Stimulated activated naive CD4-positive, alpha-beta T cell (primary cell): Measurements from ENCODE around the gene ZNF622.
"Not testable (repeated sequence)": the region's sequence is repeated elsewhere in the genome, so short reads cannot be mapped to it uniquely, and the experiment has no call there.

Experiments used
- DNase-seq, 6 experiments: peaks; one replicate each; lab custom pipeline; 2025; lab: John Stamatoyannopoulos, UW

Gene ZNF622

DNA sequence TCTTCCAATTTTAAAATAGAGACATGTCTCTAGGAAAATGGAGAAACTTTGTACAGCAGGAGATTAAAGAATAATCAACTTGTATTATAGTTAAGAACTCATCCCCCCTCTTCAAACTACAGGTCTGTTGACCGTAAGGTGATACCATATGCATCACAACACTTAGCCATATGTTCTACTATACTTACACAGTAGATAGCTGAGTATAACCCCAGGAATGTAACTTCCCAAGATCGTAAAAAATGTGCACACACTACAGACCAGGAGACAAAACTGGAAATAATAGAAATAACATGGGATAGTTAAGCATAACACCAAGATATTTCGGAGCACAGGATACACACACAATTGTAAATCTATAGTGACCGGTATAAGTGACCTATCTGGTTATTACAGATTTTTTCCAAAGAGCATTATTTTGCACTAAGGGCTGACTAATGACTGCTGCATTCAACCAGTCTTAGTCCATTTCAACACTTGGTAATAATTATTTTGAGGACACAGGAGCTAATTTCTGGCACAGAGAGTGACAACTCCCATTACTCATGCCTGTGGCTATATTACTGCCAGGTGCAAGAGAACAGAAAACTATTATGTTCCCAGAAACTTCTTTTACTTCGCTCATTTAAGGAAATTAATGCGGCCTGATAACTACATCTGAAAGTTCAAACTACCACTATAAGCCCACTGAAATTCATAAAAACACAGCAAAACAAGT, 15.4 kb upstream of the ZNF622 start:
- no peak for DNase-seq

DNA sequence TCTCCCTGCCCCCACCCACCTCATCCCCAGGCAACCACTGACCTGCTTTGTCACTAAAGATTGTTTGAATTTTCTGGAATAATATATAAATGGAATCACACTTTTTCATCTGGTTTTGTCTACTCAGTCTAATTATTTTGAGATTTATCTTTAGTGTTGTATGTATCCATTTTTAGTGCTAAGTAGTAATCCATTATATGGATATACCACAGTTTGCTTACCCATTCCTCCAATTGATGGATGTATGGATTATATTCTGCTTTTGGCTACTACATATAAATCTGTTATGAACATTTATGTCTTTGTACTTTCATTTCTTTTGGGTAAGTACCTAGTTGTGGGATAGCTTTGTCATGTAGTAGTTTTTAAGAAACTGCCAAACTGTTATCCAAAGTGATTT, 14.5 kb upstream of the ZNF622 start:
- no peak for DNase-seq

- no peak for DNase-seq
Observed at GRCh38 chr5:16477541-16477940, 11.9 kb upstream of the ZNF622 start.

- not testable (repeated sequence) for DNase-seq
Observed at GRCh38 chr5:16476417-16476816, 10.8 kb upstream of the ZNF622 start.

- no peak for DNase-seq
Observed at GRCh38 chr5:16471387-16471786, 5.8 kb upstream of the ZNF622 start.

GRCh38 chr5:16467363-16468219, 2.0 kb upstream of the ZNF622 start:
- no peak for DNase-seq

DNA sequence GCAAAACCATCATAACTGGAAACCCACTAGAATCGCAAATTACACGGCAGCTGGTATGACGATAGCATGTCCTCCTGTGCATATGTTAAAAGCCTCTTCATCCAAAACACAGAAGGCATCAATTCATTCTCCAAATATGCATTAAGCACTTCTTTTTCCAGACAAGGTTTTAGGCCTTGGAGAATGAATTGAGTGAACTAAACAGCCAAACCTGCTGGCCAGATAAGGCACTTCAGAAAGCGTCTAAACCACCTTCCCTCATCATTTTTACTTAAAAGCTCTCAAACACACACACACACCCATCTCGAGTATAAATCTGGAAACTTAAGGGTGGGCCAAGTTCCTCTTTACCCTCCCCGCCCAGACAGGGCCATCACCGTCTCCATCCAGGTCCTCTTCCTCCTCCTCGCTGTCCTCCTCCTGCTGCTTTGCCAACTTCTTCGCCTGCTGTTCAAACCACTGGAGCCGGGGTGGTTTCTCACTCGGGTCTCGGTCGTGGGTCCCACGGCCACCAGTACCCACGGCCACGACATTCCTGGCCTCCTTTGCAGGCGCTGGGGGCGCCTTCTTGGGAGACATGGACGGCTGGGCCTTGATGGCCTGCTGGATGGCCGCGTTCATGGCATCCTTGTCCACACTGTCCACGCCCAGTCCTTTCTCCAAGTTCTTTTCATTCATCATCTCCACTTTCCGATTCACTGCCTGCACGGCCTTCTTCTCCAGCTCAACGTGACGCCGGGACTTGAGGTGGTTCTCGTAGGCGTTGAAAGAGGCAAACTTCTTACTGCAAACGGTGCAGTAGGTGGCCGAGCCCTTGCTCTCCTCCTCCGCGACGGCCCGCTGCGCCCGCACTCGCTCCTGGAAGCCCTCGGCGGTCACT, 696 bp downstream of the ZNF622 start:
- no peak for DNase-seq

GRCh38 chr5:16464231-16464630, 1.4 kb downstream of the ZNF622 start:
- peak in 1 of 6 experiments; percentile 2 for DNase-seq

DNA sequence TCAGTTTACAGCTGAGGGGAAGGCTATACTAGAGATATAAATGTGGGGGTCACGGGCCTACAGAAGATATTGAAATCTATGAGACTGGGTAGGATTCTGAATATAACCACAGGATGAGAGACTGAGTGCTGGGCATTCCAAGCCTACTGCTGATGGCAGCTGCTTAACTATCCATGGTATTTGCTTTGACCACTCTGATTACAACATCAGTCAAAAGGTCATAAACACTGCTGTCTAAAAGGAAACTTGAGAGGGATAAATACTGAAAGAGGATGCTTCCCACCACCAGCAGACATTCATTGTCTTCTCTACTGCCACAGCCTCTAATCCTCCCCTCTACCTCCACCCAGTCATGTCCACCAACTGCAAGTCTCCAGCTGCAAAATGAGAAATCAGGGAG, 3.8 kb downstream of the ZNF622 start:
- DNase-seq, result no peak

GRCh38 chr5:16461026-16461425, 4.6 kb downstream of the ZNF622 start:
- no peak for DNase-seq

GRCh38 chr5:16459451-16459850, 6.1 kb downstream of the ZNF622 start:
- no peak for DNase-seq

DNA sequence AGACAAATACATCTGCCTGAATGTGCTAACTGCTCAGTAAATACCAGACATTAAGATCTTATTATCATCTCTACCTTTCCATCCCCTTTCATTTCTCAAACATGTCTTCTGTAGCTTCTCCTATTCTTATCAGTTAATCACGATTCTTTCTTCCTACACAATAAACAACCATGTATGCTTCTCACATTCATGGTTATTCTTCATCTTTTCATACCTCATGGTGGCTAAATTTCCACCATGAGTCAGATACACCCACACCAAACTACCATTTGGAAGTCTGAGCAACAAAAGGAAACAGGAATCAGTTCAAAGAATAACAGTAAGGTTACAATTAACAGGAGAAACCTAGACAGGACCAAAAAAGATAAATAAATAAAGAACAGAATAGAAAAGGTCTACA, 7.7 kb downstream of the ZNF622 start:
- no peak for DNase-seq

DNA sequence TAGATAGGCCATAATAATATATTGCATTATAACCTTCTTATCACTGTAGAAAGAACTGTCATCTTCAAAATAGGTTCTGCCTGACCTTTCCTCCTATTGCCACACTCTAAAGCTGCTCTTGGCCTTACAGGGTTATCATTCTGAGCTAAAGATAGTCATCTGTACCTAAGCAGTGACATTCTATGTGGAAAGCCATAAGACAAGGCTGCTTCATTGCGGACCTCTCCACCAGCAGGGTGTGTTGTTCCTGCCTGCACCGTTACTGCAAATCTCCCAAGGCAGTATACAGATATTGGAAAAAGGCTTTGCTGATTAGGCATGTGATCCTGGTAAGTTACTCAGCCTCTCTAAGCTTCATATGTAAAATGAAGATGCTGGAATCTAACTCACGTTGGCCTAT, 8.1 kb downstream of the ZNF622 start:
- no peak for DNase-seq

DNA sequence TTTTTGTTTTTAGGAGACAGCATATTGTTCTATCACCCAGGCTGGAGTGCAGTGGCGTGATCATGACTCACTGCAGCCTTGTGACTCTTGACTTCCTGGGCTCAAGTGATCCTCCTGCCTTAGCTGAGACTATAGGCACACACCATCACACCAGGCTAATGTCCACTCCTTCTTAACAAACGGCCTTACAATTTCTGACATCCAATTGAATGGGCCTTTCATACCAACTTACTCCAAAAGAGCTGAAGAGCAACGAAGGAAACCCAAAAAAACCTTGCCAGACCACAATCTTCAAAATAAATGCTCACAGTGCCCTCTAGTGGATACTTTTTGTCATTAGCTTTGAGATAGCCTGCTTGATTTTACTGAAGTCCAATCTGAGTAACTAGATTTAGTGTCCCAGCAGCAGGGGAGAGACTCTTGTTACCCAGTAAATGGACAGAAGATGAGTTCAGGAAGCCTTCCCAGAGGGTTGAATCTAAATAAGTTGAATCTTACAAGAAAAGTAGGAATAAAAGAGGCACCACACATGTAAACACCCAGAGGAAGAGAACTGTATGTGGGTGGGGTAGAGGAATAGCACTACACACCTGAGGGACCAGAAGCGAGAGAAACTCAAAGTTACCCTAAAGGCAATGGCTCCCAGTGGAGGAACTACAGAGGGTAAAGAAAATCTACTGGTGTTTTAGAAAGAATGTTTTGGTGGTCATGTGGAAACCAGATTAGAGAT, 9.3 kb downstream of the ZNF622 start:
- DNase-seq, result peak in 3 of 6 experiments; percentile 27 to 68 (median 67)

GRCh38 chr5:16455668-16456067, 9.9 kb downstream of the ZNF622 start:
- DNase-seq, result no peak

DNA sequence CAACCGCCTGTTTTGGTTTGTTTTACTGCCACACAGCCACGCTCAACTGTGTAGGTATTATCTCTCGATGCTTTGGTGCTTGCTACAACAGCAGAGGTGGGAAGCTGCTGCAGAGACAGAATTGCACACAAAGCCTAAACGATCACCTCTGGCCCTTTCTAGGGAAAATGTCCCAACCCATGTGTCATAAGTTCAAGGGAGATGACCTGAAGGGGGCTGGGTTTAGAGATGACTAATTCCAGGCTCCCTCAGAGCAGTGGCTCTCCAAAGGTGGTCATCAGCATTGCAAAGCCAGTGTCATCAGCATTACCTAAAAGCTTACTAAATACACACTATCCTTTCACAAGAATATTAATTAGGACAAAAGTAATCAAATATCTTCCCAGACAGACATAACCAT, 10.9 kb downstream of the ZNF622 start:
- no peak for DNase-seq

DNA sequence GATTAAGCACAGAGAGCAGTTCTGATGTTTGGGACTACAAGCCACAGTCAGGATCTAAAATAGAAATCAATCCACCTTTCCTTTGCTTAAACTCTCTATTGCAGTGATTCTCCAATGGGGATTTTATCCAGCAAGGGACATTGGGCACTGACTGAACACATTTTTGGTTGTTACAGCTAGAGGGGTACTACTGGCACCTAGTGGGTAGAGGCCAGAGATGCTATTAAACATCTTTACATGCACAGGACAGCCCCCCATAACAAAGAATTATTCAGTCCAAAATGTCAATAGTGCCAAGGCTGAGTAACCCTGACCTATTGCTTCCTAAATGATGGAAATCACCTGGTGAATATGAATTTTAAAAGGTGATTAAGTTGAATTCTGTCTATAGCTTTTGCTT, 12.0 kb downstream of the ZNF622 start:
- no peak for DNase-seq

DNA sequence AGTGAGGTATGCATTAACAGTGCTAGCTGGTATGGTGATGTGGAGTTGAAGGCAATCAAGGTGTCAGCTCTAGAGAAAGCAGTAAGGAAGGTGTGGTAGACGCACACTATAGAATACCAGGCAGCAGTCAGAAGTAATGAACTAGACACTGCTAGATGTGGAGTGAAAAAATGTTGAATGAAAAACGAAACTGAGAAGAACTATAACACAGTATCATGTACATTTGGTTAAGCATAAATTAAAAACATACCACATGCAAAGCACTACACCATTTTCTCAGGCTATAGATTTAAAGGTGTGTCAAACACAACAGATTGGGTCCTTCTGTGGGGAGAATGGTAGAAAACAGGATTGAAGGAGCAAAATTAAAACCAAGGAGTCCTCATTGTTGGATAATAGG, 15.4 kb downstream of the ZNF622 start:
- DNase-seq, result no peak

GRCh38 chr5:16446993-16447392, 18.6 kb downstream of the ZNF622 start:
- DNase-seq, result no peak

DNA sequence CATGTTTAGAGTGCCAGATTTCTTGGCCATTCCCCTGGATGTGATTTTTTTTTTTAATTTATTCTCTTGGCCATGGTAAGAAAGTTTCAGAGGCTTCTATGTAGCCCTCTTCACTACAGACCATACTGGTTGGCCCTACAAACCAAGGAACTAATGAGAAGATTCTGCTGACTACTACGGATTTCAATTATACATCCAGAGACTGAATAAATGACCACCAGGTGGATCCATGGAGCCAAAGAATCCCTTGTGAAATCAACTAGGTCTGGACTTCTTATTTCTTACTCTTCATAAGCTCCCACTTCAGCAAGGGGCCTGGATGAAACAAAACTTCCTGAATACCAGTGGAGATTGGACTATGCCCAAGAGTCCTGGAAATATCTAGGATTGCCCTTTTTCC, 27.6 kb downstream of the ZNF622 start:
- DNase-seq, result no peak

GRCh38 chr5:16436065-16436682, 29.4 kb downstream of the ZNF622 start:
- not testable (repeated sequence) for DNase-seq
